ENCODE results near the gene C4BPA.

The C4BPA gene

GRCh38 chr1:207128336-207128921 lies 24.4 kb downstream of the C4BPA start:
- no peak for DNase-seq

DNA sequence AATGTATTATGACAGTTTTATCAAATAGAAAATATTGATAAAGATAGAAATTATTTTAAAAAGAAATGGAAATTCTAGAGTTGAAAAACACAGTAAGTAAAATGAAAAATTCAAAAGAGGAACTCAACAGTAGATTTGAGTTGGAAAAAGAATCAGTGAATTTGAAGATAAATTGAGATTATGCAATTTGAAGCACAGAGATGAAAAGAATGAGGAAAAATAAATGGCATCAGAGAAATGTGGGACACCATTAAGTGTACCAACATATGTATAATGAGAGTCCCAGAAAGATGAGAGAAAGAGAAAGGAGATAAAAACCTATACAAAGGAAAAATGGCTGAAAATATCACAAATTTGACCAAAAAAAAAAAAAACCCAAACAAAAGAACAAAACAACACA lies 25.0 kb downstream of the C4BPA start:
- DNase-seq = no peak

GRCh38 chr1:207130252-207131036 lies 26.4 kb downstream of the C4BPA start:
- no peak for DNase-seq

GRCh38 chr1:207131163-207131562 lies 27.1 kb downstream of the C4BPA start:
- DNase-seq = no peak

GRCh38 chr1:207134581-207134980 lies 30.5 kb downstream of the C4BPA start:
- no peak for DNase-seq

DNA sequence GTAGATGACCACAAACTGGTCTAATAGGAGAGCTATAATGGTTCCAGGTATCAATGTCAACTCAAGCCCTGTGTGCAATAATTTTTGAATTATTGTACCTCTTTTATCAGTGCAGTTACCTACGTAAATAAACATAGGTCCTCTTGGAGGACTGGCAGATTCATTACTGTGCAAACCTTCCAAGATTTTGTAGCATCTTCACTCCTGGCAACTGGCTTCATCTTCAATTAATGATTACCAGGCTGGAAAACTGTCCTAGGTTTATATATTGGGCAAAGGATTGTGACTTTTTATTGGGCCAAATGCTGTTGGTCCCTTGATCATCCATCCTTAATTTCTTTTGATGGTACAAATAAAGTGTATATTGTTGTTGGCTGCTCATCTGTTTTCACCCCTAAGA lies 35.6 kb downstream of the C4BPA start:
- DNase-seq = no peak

DNA sequence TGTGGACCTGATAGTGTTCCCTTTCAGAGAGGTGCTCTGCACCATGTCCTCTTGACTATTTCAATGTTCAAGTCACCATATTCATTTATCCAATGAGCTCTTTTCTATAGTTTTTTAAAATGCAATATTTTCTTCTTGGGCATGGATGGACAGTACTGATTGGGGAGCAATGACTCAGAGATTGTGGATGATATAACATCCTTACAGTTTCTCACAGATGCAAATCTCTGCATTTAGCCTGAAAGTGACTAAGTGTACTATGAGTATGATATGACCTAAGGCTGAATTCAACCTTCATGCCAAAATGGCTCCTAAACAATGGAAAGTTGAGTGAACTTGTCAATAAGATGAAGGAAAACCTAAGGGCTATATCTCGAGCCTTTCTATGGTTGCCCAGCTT lies 36.5 kb downstream of the C4BPA start:
- DNase-seq = peak; percentile 22

GRCh38 chr1:207145401-207146058 lies 41.5 kb downstream of the C4BPA start:
- no peak for DNase-seq

- no peak for DNase-seq
Observed at GRCh38 chr1:207151920-207152319, 47.9 kb downstream of the C4BPA start.

DNA sequence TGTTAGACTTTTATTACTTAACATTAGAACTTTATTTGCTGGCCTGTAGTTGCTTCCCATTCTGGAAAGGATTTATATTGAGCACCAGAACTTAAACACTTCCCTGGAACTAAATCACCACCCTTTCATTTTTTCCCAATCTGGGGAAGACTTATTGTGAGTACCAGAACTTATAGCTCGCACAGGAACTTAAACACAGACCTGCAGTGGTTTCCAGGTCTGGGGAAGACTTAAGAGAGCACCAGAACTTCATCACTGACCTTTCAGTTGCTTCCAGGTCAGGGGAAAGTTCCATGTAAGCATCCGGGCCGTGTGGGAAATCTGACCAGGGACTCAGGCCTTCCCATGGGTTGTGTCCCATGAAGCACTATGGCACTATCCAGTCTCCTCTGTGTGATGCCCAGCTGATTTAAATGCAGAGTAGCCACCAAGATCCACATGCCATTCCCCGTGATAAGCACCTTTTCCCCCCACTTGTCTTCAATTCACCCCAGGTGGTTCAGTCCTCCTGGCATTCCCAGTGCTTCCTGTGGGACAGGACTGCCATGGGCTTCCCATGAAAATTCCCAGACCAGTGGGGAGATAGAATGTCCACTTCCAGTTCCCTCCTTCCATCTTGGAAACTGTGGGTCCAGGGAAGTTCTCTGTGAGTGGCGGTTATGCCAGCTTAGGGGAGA lies 48.9 kb downstream of the C4BPA start:
- peak; percentile 6 for DNase-seq

DNA sequence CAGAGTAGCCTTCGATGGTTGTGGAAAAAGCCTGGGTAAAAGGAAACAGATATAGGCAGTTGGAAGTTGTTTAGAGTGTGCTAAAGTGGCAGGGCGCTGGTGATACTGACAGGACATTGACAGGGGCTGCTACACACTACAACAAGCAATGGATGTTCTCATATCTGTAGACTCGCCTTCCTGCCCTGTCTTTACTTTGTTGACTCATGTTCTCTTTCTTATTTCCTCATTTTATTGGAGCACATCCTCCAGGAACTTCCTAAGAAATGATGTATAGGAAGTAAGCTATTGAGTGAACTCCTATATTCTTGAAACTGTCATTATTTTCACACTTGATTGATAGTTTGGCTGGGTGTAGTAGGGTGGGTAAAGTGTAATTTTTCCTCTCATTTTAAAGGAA lies 51.0 kb downstream of the C4BPA start:
- no peak for DNase-seq

GRCh38 chr1:207156095-207156494 lies 52.1 kb downstream of the C4BPA start:
- no peak for DNase-seq

- DNase-seq = no peak
Observed at GRCh38 chr1:207156826-207157225, 52.8 kb downstream of the C4BPA start.

- no peak for DNase-seq
Observed at GRCh38 chr1:207164086-207164485, 60.1 kb downstream of the C4BPA start.

DNA sequence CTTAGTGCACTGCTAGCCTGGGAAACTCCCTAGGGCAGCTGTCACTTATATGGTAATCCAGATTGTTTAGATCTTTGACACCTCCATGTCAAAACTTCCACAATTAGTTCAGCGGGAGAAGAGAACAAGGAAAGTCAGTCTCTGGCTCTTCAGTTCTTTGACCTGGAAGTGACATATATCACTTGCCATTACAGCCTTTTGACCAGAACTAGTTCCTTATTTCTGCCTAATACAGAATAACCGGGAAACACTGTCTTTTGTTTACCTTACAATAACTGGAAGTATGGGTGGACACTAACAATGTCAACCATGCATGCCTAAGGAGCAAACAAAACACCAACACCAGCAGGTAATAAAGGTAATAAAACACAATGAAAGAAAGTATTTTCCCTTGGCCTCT lies 68.3 kb downstream of the C4BPA start:
- no peak for DNase-seq

DNA sequence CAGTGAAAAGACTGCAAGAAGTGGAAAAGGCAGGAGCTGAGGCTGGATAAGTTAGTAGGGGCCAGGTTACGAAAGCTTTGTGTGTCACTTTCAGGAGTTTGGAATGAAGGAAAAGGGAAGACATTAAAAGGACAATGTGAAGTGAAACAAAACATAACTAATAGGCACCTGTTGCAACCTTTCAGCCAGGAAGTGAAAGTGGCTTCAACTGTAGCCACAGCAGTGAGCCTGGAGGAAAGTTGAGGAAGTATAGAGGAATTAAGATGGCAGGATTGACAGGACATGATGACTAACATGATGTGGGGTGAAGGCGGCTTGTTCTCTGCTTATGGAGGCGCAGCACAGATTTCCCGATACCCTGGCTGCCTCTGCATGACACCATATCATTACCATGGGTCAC lies 68.9 kb downstream of the C4BPA start:
- DNase-seq = no peak

GRCh38 chr1:207173396-207173795 lies 69.4 kb downstream of the C4BPA start:
- no peak for DNase-seq

DNA sequence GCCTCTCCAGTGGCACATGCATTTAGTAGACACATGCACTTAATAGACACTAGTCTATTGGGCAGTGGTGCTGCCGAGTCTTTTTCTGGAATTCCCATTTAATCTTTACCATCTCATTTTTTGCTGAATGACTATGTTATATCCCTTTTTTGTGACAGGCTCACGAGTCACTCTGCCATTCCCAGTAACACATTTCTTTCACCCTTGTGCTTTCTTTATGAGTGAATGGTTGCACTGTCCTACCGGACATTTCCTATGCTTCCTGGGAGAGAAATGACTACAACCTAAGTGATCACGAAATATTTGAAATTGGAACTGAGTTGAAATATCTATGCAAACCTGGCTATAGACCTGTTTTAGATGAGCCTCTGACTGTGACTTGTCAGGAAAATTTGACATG lies 70.9 kb downstream of the C4BPA start:
- DNase-seq = no peak

DNA sequence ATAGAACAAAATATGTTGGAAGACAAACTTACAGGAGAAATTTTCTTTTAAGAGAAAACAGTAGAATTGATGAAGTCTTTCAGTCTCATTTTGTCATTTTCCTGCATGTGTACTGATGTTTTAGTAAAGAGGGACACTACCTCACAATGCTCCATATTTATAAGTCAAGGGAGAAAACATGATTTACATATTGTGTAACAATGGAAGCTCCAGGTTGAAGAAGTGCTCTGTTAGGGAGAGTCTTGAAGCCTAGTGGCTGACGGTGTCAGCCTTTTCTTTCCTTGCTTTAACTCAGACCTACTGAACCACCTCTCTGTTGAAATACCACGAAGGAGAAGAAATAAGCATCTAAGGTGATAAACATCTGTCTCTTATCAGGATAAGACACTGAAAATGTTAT lies 75.0 kb downstream of the C4BPA start:
- no peak for DNase-seq

- peak; percentile 25 for DNase-seq
Observed at GRCh38 chr1:207181847-207182246, 77.8 kb downstream of the C4BPA start.

DNA sequence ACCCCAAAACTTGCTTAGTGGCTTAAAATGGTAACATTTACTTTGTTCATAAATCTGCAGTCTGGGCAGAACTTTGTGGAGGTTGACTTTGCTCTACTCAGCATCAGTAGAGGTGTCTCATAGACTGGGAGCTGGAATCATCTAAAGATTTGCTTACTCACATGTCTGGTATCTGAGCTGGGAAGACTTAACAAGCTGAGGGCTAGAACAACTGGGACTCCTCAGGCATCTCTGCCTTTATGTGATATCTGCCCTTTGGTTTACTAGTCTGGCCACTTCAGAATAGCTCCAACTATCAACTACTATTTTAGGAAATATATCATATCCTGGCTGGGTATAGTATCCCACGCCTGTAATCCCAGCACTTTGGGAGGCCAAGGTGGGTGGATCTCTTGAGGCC lies 82.5 kb downstream of the C4BPA start:
- DNase-seq = peak; percentile 18

DNA sequence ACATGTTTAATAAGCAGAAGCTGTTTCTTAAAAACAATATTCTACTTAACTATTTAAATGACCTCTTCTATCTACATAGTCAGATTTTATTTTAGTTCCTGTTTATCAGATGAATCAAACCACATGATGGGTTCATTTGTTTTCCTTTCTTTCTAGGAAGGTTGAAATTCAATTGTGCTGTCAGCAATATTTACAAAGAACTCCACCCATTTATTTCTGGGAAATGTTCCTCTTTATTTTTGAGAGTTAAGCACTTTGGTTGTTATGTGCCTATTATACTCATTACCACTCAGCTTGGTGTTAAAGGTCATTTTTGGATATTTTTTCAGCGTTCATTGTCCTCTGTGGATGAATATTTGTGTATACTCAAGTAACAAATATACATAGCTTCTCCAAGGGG lies 84.9 kb downstream of the C4BPA start:
- no peak for DNase-seq

DNA sequence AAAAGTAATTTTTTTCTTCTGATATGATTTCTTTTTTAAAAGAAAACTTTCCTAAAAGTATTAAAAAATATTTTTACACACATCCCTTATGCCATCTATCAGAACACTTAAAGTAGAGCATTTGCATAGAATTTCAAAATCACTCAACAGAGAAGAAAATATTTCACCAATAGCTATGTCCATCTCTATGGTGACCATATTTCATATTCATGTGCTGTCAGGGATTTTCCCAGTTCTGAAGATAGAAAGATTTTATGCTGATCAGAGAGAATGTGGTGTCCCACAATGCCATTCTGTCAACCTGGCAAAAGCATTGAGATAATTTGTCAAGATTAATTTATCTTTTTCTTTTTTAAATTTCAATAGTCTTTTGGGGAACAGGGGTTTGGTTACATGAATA lies 87.0 kb downstream of the C4BPA start:
- no peak for DNase-seq

DNA sequence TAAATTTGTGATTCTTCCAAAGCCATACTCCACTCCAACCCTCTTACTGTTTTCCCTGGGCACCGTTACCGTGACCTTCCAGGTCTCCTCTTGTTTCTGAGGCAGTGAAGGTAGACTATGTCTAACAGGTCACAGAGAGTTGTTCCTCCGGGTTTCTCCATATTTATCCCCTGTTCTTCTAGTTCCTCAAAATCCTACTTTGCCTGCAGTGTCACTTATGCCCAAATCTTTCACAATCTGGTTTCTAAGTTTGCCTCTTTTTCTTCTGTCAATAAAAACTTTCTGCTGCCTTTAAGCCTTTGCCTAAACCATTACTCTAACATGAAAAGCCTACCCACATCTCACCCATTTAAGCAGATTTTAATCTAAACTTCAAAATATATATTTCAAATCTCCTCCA lies 87.7 kb downstream of the C4BPA start:
- no peak for DNase-seq
